Activated naive CD4-positive, alpha-beta T cell treated with anti-CD3 and anti-CD28 coated beads, Interleukin-2, amount 50 U/mL, for 16 hours (primary cell): ENCODE data around the gene F10.

ENCODE experiments used
- DNase-seq: peaks from one replicate; pipeline ENCODE4 v3.0.0-alpha.2; 2020

The F10 gene

DNA sequence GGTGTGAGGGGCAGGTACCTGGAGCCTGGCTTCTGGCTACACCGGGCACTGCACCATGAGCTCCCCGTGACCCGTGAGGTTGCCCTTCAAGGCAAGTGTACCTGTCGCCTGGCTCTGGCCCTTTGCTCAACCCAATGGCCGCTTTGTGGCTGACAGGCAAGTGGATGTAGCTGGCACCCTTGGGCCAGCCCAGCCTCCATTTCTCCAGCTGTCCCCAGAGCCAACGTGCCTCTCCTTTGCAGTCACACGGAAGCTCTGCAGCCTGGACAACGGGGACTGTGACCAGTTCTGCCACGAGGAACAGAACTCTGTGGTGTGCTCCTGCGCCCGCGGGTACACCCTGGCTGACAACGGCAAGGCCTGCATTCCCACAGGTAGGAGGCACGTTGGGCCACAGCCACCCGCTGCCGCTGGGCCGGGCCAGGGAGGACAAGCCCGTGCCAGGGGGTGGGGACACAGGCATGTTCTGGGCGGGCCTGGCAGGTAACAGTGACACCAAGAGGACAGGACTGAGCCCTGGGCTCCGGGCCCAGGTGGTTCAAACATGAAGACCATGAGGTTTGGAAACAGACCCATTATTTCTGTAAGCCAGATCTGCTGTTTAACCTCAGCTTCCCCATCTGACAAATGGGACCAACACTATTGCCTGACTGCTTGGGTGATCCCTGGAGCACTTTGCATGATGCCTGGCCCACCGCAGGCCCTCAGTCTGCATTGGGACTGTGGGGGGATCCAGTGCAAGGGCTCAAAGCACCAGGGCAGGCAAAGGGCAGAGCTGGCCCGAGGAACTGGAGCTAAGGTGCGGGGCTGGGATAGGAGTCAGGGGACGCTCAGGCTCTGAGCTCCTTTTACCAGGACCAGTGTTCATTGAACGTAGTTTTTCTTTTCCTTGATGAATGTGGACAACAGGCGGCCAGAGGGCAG, 18.3 kb downstream of the F10 start:
- no peak for DNase-seq

DNA sequence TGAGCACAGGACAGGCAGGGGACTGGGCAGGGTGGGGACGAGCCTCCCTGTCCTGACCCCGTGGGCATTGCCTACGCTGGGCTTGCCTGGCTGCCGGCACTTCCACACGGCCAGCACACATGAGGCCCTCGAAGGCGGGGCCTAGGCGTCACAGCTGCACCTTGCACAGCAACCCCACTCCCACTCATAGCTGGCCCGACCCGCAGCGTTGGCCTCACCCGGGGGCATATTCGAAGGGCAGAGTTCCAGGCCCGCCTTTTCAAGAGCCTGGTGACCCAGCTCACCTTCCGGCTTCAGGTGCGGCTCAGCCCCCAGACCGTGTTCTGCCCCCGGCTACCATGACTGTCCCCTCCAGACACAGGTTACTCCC, 19.0 kb downstream of the F10 start:
- DNase-seq, result no peak

DNA sequence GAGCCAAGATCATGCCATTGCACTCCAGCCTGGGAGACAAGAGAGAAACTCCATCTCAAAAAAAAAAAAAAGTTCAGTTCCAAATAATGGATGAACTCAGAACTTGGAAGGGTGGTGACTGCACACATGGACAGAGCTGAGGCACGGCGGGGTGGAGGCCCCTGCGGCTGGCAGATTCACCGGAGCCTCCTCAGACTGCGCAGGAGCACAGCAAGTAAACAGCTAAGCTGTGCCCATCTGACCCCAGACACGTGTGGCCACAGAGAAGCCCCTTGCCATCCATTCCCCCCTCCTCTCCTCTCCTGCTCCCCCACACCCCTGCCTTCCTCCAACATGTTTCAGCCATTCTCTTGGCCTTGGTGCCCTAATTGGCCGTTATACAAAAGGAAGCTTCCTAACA, 20.3 kb downstream of the F10 start:
- no peak for DNase-seq

DNA sequence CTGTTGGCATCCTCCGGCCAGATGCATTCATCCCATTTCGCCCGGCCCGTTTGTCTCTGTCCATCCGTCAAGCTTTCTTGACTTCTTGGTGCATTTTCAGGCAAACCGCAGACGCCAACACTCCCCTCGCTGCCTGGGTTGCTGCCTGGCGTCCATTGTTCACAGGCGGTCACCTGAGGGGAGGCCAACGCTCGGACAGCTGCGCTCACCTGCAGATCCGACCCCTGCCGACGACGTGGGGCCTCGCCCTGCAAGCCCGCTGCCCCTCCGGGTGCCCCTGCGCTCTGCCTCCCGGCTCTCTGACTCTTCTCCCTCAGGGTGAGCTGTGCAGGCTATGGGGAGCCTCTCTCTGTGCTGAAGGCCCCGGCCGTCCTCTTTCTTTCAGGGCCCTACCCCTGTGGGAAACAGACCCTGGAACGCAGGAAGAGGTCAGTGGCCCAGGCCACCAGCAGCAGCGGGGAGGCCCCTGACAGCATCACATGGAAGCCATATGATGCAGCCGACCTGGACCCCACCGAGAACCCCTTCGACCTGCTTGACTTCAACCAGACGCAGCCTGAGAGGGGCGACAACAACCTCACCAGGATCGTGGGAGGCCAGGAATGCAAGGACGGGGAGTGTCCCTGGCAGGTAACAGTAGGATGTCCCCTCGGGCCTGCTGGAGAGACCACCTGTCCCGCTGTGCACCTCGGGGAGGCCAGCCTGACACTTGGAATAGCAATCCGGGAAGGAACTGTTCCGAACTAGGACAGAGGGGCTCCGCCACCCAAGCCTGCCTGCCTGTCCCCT, 21.1 kb downstream of the F10 start:
- DNase-seq, result no peak

DNA sequence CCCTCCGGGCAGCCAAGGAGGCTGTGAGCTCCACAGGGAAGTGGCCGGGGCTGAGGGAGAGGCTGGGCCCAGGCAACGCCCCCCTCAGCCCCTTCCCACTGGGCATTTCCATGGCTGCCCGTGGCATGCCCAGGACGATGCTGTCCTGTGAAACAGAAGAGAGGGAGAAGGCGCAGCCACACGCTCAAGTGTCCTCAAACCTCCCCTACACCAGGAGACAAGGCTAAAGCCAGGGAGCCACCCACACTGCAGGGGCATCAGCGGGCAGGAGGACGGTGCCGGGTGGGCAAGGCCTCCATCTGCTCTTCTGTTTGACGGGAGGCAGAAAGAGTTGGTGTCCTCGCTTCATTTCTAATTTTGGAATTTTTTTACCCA, 21.6 kb downstream of the F10 start:
- no peak for DNase-seq

DNA sequence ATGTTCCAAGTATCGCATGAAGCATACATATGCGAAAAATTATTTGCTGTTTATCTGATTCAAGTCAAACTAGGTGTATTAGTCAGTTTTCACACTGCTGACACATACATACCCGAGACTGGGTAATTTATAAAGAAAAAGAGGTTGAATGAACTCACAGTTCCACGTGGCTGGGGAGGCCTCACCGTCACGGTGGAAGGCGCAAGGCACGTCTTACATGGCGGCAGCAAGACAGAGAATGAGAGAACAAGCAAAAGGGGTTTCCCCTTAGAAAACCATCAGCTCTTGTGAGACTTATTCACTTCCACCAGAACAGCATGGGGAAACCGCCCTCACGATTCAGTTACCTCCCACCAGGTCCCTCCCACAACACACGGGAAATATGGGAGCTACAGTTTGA, 22.9 kb downstream of the F10 start:
- DNase-seq, result peak; percentile 40

DNA sequence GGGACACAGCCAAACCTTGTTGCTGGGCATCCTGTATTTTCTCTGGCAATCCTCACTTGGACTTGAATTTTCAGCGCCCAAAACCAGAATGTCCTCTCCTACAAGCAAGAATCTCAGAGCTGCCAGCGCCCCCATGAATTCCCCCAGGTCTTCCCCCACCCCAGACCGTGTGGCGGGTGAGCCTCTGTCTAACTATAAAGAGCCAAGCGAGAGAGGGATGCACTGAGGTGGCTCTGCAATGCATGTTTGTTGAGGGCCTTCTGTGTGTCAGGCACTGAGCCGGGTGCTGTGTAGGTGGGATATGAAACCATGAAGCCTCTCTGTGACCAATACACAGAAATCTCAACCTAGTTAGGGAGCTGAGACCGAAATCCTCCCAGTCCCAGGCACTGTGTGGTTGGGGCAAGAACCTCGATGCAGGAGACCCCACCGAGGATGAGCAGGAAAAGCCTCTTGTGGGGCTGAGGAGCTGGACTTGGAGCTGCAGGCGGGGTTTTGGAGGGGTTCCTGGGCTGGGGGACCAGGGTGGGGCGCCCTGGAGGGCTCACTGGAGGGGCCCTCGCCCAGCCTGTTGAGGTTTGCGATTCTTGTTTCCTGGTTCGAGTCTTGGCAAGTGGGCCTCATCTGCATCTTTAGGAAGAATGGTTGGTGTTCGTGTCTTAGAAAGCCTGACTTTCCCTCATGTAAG, 23.5 kb downstream of the F10 start:
- DNase-seq, result no peak

DNA sequence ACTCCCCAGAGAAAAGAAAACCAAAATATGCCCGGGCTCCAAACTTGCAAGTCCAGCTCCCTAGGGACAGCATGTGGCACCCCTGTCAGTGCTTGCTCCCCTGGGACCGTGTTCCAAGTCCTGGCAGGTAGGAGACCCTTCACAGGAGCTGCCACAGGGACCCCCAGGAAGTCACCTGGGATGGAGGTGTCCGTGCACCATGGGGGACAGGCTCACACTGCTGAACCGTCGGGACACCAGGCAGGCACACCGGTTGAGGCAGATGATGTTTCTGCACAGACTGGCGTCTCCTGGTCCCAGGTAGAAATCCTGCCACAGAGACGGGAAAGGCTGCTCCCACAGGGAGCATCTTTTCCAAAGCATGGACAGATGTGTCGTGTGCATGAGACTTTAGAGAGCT, 24.2 kb downstream of the F10 start:
- no peak for DNase-seq

DNA sequence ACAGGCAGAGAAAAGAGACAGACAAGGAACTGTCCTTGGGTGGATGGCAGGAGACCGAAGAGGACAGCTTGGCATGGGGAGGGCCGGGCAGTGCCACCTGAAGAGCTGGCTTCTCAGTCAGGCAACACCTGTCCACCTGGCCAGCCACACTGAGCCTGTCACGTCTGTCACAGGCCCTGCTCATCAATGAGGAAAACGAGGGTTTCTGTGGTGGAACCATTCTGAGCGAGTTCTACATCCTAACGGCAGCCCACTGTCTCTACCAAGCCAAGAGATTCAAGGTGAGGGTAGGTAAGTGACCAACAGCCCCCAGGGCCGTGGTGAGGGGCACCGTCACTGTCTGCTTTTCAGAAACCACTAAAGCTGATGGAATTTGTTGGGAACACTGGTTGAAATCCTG, 24.6 kb downstream of the F10 start:
- DNase-seq, result no peak

DNA sequence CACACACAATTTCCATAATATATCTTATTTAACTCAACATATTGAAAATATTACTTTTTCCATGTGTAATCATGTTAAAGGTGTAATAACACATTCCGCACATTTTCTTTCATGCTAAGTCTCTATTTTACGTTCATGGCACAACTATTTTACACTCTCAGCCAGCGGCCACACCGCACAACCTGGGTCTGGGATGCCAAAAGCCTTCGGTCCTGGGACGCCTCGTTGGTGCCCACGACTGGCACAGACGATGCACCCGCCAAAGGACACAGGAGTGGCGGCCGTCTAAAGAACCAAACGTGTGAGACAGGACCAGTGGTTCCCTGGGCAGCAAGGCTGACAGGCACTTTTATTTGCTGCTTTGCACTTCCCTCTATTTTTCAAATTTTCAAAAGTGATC, 25.8 kb downstream of the F10 start:
- DNase-seq, result no peak

DNA sequence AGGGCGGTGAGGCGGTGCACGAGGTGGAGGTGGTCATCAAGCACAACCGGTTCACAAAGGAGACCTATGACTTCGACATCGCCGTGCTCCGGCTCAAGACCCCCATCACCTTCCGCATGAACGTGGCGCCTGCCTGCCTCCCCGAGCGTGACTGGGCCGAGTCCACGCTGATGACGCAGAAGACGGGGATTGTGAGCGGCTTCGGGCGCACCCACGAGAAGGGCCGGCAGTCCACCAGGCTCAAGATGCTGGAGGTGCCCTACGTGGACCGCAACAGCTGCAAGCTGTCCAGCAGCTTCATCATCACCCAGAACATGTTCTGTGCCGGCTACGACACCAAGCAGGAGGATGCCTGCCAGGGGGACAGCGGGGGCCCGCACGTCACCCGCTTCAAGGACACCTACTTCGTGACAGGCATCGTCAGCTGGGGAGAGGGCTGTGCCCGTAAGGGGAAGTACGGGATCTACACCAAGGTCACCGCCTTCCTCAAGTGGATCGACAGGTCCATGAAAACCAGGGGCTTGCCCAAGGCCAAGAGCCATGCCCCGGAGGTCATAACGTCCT, 26.4 kb downstream of the F10 start:
- DNase-seq, result no peak

DNA sequence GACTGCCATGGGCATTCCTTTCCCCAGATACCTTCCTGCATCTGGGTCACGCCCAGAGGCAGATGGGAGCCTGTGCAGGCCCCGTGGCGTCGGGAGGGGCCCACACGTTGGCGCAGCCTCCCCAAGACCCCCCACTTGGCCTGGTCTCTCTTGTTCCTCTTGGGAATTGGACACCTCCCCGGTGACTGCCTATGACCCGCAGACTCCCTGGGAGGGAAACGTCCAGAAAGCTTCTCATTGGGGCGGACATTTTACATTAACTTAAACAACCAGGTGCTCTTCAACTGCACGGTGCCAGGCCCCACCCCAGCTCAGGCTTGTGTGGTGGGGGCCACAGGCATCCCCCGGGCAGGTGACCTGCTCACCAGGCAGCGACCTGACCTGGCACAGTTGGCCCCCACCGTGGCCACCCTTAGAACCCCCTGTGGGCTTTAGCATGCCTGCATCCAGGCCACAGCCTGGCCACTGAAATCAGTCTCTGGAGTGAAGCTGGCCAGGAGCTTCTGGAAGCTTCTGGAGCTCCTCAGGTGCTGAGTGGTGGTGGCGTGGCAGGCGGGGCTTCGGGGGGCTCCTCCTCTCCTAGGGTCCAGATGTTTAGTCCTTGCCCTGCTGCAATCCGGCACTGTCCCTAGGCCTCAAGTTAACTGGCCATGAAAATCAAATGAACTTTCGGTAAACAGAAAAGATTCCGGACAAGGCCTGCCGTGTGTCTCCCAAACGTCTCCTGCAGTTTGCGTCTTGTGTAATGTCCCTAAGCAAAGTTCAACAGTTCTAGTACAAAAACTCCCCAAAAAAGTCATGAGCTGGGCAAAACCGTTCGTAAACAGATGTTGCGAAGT, 27.3 kb downstream of the F10 start:
- no peak for DNase-seq

DNA sequence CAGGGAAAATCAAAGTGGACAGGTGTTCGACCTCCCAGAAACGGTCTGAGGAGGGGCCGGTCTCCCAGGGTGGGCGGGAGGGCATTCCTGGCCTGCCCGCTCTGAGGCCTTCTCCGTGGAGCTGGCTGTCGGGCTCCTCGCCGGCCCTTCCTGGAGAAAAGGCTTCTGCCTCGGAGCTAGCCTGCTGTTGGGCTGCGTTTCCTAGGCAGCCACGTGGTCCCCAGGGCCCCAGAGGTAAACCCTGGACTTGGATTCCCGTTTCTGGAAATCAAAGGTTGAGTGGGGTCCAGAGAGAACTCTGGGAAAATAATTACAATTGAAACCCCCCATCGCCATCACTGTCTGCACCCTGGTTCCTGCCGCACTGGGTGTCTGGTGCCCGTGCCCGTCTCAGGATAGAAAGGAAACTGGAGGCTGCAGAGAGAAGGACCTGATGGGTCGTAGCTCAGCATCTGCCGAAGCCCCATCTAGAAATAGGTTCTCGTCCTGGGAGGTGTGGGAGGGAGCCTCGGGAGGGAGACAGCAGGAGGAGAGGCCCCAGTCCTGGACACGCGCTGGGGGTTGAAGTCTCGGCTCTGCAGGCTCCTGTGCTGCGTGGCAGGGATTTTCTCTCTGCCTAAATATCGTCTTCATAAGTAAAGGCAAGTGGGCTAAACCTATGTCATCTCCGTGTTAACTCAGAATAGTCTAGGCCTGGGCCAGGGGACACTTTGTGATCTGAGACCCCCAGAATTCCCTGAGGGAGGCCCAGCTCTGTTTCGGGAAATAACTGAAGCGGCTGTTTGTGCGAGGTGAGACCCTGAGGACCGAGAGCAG, 28.2 kb downstream of the F10 start:
- no peak for DNase-seq

DNA sequence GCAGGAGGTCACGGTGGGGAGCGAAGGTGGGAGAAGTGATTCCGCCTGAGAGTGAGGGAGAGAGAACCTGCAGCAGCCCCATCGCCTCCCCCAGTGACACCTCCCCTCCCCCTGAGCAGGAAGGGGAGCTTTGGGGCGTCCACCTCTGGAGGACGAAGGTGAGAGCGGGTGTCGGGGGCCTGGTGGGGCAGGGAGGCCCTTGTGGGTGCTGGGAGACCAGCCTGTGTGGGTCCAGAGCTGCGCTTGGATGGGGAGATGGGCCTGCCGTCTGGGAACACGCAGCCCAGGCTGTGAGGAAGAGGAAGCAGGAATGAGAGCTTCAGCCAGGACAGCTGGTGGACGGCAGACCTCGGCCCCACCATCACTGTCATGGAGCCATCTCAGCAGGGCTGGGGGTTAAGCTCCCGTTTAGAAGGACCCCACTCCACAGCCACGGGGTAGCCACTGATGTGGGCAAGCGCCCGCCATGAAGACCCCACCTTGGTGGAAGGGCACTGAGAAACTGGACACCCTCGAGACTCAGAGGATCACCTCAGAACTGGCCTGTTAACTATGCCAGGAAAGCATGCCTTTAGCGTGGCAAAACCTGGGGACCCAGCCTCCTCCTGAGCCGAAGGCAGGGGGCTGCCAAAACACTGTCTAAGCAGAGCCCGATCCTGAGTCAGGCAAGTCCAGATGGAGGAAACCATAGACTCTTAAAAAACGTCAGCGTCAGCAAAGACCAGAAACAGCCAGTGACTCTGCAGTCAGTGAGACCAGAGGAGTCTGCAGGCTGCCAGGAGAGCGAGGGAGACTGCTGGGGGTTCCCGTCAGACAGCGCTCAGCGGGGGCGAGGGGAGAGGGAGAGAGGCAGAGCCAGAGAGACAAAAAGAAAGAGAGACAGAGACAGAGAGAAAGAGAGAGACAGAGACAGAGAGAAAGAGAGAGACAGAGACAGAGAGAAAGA, 29.4 kb downstream of the F10 start:
- no peak for DNase-seq

DNA sequence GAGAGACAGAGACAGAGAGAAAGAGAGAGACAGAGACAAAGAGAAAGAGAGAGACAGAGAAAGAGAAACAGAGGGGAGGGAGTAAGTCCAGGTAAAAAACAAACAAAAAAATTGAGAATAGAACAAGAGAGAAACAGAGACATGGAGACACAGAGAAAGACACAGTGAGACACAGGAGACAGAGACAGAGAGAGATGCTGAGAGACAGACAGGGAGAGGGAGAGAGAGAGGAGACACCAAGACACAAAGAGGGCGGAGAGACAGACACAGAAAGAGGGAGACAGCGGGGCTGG, 30.0 kb downstream of the F10 start:
- no peak for DNase-seq

DNA sequence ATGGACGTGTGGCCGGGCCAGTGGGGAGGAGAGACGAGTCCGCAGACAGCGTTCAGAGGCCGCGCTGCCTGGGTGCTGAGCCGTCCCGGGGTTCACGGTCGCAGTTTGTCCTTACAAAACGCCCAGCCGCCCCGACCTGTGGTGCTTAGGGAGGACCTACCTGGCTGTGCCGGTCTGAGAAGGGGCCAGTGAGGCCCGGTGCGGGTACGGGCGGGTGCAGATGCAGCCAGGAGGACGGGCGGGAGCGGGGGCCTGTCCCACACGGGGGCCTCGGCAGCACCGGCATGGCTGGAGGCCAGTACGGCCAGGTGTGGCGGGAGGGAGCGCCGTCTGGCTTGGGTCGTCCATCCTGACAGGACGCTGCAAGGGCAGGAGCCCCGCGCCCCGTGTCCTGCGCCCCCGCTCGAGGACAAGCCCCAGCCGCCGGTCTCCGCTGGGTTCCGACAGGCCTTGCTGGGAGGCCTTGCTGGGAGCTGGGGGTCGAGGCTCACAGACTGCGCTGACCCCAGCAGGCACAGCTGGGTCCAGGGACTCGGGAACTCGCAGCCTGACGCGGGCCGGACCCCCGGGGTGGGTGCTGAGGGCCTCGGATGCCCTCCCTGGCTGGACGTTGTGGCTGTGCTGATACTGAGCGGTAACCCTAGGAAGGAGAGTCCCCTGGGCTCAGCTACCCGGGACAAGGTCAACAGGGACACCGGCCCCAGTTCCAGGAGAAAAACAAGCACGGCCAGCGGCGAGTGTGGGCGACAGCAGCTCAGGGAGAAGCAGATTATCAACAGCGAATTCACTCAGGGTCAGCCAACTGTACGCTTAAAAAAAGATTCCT, 30.6 kb downstream of the F10 start:
- no peak for DNase-seq

DNA sequence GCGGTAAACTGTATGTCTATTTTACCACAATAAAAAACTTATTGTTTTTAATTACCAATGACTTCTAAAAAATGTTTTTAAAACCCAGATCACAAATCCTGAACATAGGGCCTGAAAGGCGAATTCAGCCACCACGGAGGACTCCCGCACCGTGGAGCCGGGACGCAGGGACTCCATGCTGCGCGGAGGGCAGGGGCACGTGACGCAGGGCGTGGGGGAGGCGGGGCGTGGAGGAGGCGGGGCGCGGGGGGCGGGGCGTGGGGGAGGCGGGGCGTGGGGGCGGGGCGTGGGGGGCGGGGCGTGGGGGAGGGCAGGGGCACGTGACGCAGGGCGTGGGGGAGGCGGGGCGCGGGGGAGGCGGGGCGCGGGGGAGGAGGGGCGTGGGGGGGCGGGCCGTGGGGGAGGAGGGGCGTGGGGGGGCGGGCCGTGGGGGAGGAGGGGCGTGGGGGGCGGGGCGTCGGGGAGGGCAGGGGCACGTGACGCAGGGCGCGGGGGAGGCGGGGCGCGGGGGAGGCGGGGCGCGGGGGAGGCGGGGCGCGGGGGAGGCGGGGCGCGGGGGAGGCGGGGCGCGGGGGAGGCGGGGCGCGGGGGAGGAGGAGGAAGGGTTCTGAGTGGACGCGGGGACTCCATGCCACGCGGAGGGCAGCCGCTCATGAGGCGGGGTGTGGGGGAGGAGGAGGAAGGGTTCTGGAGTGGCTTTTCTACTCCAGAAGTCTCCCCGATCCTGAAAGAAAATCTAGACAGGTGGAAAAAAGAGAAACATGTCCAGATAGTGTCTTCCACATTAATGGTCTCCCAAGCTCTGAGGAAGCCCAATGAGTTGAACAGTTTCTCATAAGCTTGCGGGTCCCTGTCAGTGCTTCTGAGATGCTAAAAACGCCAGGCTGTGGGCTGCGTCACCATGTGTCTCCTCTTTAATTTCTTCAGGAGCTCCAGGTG, 31.5 kb downstream of the F10 start:
- DNase-seq, result peak; percentile 68

DNA sequence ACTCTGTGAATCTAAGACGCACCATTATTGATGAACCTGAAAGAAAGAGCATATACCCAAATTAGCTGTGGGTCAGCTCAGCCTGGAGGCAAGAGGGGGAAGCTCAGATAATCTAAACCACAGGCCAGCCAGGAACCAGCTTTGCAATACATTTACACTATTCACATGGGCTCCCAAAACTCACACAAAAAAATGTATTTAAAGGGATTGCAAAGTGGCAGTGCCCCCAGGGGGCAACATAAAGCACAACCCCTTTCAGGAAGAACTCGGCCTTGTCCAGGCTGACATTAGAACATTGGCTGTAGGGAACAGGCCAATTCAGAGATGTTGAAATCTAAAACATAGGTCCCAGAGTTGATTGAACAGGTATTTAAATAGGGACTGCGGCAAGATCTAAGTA, 32.6 kb downstream of the F10 start:
- no peak for DNase-seq
